Omental fat pad (tissue), 4 donors: Measurements from ENCODE around the gene IFFO2. TPM values are rescaled to one million over a fixed set of nuclear protein-coding genes. Genes with fewer than 3 reads are reported as not detected.
"Not testable (repeated sequence)": the region's sequence is repeated elsewhere in the genome, so short reads cannot be mapped to it uniquely, and the experiment has no call there.

ENCODE experiments used
- ATAC-seq: fragments of 150-250 bp; one replicate; pipeline ENCODE4 v1.9.1; 2016; ENCODE audit warnings: mild to moderate bottlenecking, moderate library complexity; ENCODE audit not compliant: low FRiP score
- DNase-seq: peaks from one replicate; pipeline ENCODE4 v3.0.0-alpha.2; 2019; ENCODE audit warnings: low spot score
- CTCF ChIP-seq, 3 donors: fragments of 450-650 bp; IDR thresholded peaks; one replicate each; pipeline ENCODE4 v1.5.1; 2016 to 2017; ENCODE audit warnings: antibody characterized with exemption in 3 of 3, mild to moderate bottlenecking in 3 of 3, moderate library complexity in 2 of 3
- total RNA-seq, 4 donors: library from RNA; depleted of rRNA; stranded (reverse); fragments of >200 nt; gene quantifications; one replicate each; pipeline ENCODE4 v1.1.0, GENCODE V29; 2016

The IFFO2 gene
- total RNA-seq, 4 donors from 2014 or later, result 2.3 to 12.9 (median 7.7) TPM

GRCh38 chr1:18871401-18872070, 84.9 kb downstream of the IFFO2 start:
- DNase-seq (no peak), ATAC-seq (no peak)
- TF ChIP-seq CTCF (IDR thresholded peaks at IDR 0.05), result no peak

- ATAC-seq (no peak), DNase-seq (no peak)
- TF ChIP-seq CTCF (IDR thresholded peaks at IDR 0.05), result no peak
Observed at GRCh38 chr1:18870957-18871356, 85.5 kb downstream of the IFFO2 start.

GRCh38 chr1:18870595-18870865, 85.9 kb downstream of the IFFO2 start:
- ATAC-seq, DNase-seq: not testable (repeated sequence)

GRCh38 chr1:18869847-18870594, 86.5 kb downstream of the IFFO2 start:
- DNase-seq (no peak), ATAC-seq (no peak)
- no peak for TF ChIP-seq CTCF (IDR thresholded peaks at IDR 0.05)

- DNase-seq (no peak), ATAC-seq (no peak)
- TF ChIP-seq CTCF (IDR thresholded peaks at IDR 0.05), result no peak
Observed at GRCh38 chr1:18868801-18869424, 87.6 kb downstream of the IFFO2 start.

GRCh38 chr1:18868354-18868753, 88.1 kb downstream of the IFFO2 start:
- ATAC-seq (no peak), DNase-seq (no peak)
- no peak for TF ChIP-seq CTCF (IDR thresholded peaks at IDR 0.05)

- DNase-seq (no peak), ATAC-seq (no peak)
- TF ChIP-seq CTCF (IDR thresholded peaks at IDR 0.05), result no peak
Observed at GRCh38 chr1:18866846-18867245, 89.6 kb downstream of the IFFO2 start.
